RPMI7951 (cell line): Measurements from ENCODE around the gene ENOX1. TPM values are rescaled to one million over a fixed set of nuclear protein-coding genes. Genes with fewer than 3 reads are reported as not detected.

Experiments
- DNase-seq: peaks from one replicate; pipeline ENCODE4 v3.0.0-alpha.2; 2012; ENCODE audit warnings: low read depth
- total RNA-seq: library from RNA; depleted of rRNA; stranded (reverse); fragments of >200 nt; shearing (Covaris generic); gene quantifications from 2 replicates; pipeline ENCODE4 v1.2.3, GENCODE V29; 2014

ENOX1 gene
- total RNA-seq, 1 experiment from 2014 or later = 2.6 TPM

GRCh38 chr13:43315522-43315921 lies 471.2 kb downstream of the ENOX1 start:
- no peak for DNase-seq

GRCh38 chr13:43309311-43309710 lies 477.5 kb downstream of the ENOX1 start:
- DNase-seq = no peak

GRCh38 chr13:43307921-43308433 lies 478.8 kb downstream of the ENOX1 start:
- DNase-seq = peak; percentile 92

- DNase-seq = no peak
These were observed 479.4 kb downstream of the ENOX1 start for GRCh38 chr13:43307221-43307920.

DNA sequence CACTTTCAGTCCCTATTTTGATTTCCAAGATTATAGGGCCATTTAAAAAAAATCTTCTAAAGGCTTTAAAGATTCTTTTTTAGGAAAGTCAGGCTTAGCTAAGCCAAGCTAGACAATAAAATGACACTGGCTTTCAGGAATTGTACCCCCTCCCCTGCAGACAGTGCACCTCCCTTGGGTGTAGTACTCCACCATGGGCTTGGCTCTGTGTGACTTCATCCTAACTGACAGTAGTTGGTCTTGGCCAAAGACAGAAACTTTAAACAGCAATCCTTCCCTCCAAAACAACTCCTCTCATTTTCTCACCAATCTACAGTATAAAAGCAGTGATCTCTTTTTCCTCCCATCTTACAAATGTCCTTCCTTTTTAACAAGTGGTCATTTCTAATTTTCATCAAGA lies 480.4 kb downstream of the ENOX1 start:
- DNase-seq = no peak

GRCh38 chr13:43305416-43305815 lies 481.4 kb downstream of the ENOX1 start:
- DNase-seq = peak; percentile 49

GRCh38 chr13:43304945-43305344 lies 481.8 kb downstream of the ENOX1 start:
- no peak for DNase-seq

DNA sequence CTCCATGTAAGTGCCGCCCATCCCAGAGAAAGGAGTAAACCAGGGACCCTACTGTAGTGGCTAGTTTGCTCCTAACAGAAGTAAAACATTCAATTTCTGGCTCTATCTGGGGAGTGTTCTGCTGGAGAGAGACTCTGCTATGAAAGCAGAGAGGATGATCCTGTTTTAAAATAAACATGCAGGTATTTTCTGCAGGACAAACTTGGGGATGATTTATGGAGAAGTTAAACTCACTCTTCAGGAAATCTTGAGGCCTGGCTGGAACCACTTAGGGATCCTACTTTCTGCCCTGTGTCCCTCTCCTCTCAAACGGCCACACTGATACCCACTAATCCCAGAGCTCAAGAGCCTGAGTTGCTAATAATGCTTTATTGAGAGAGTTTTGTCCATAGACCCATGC lies 482.3 kb downstream of the ENOX1 start:
- no peak for DNase-seq

DNA sequence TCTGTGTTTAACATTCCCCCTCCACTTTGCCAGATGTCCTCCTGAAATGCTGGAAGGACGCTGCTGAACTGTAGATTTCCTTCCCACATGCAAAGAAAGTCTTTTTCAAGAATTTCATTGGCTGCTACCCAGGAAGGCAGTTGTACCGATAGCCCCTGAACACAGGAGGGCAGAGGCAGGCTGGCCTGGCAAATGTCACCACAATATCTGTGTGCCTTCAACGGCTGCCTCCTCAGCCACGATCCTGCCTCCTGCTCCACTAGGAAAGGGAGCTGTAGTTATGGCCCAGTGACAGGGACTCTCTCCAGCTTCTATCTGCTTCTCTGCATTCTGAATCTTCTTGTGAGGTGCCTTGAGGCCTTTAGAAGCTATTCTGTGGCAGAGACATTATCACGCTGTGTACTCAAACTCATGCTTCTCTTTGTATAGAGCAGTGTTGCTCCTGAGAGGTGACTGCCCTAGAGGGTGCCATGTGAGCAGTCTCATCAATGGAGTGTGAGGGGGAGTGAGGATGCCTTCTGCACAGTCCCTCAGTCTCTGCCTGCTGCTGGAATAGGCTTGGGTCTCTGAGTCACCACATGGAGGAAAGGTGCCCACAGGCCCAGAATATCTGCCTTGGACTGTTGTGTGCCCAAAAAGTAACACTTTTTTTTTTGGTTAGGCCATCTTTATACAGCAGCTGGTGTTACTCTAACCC lies 483.6 kb downstream of the ENOX1 start:
- peak; percentile 74 for DNase-seq

GRCh38 chr13:43301346-43301969 lies 485.3 kb downstream of the ENOX1 start:
- no peak for DNase-seq

DNA sequence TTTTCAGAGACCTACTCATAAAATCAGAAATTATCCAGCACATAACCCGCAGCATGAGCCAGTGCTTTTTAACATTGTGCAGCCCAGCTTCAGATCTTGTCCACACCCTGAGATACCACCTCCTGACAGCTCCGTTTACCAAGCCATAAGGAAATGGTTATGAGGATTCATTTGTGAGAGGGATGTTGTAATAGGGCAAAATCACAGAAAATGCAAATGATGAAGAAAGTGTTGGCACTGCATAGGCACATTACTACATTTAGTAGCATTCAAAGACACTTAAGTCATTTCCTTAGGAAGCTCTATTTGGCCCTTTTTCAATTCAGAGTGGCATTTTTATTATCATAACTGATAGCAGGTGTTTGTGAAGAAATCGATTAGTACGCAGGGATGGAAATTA lies 485.9 kb downstream of the ENOX1 start:
- no peak for DNase-seq

GRCh38 chr13:43299374-43299773 lies 487.4 kb downstream of the ENOX1 start:
- no peak for DNase-seq

GRCh38 chr13:43298816-43299215 lies 488.0 kb downstream of the ENOX1 start:
- DNase-seq = no peak

DNA sequence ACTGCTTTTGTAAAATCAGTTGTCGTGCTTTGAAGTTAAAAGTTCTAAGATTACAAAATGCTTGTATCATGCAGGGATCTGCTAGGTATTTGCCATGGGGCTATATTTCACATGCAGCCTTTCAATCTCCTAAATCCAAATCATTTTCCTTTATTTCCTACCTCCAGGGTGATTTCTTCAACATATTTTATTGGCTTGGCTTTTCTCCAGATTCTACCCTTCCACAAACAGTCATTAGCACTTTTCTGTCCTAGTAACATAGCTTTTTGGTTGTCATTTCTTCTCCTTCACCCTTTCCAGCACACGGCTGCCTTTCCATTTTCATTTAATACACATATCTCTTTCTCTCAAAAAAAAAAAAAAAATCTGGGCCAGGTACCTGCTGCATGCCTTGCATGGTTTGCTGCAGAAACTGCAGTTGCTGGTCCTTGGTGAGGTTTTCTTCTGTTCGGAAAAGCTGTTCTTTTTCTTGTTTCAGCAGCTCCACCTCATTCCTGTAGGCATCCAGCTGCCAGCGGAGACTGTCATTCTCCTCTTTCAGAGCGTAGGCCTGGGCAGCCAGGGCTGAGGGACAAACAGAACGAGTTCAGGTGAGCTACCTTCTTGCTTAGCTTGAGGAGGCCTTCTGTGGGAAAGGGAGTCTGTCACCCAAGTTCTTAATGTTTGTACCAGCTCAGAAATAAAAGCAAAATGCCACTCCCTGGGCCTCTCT lies 488.6 kb downstream of the ENOX1 start:
- DNase-seq = no peak

GRCh38 chr13:43295825-43296564 lies 490.8 kb downstream of the ENOX1 start:
- no peak for DNase-seq

DNA sequence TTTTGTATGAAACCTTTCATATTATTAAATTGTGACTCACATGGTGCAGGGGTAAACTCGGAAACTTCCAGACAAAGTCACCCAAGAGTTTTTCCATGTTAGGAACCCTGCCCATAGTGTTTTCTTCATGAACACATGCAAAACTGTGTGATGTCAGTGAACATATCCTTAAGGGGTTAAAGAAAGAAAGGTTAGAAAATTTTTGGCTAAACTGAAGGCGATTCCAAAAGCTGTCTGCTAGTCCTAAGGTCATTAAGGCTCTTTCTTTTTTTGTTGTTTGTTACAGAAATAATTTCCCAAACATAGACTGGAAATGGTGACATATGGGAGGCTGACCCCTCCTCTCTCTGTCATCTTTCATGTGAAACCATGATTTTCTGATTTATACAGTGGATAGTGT lies 491.5 kb downstream of the ENOX1 start:
- no peak for DNase-seq

GRCh38 chr13:43294412-43294811 lies 492.4 kb downstream of the ENOX1 start:
- no peak for DNase-seq

- no peak for DNase-seq
These were observed 492.8 kb downstream of the ENOX1 start for GRCh38 chr13:43293986-43294385.

DNA sequence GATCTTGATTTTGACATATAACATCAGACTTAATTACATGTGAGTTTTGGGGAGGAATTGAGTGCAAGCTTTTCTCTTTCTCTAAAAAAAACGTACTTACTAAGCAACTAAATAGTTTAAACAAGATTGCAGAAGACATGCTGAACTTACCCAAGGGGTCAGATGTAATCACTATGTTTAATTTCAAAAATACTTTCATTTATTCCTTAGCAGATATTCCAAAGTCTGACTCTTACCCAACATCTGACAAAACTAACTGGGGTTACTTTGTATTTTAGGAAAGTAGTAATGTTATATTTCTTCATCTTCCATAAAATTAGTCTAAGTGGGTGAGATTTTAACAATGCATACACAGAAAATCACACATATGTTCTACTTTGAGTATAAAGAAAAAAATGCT lies 493.2 kb downstream of the ENOX1 start:
- DNase-seq = no peak

GRCh38 chr13:43293008-43293407 lies 493.8 kb downstream of the ENOX1 start:
- no peak for DNase-seq

- DNase-seq = no peak
These were observed 495.3 kb downstream of the ENOX1 start for GRCh38 chr13:43291287-43292060.
